ACHN (cell line): Measurements from ENCODE around the gene NEMP2.
A peak's percentile ranks its signal among the peaks of the same experiment; 100 is the strongest.
"Not testable (repeated sequence)": the region's sequence is repeated elsewhere in the genome, so short reads cannot be mapped to it uniquely, and the experiment has no call there.

Experiments
- DNase-seq: peaks from one replicate; pipeline ENCODE4 v3.0.0-alpha.2; 2015
- in situ Hi-C: cut with HindIII; loops from 2 replicates; pipeline ENCODE4 v1.10.0; 2017; ENCODE audit warnings: low sequenced_read_pairs, low pct_ligation_motif_present, low pct_unique_long_range_greater_than_20kb

The NEMP2 gene

GRCh38 chr2:190530248-190530900, 4.1 kb downstream of the NEMP2 start:
- in situ Hi-C loops = no loop called here
- no peak for DNase-seq

- in situ Hi-C loops = no loop called here
- DNase-seq = no peak
Measured at GRCh38 chr2:190529486-190530247, 4.9 kb downstream of the NEMP2 start.

GRCh38 chr2:190528521-190529001, 6.0 kb downstream of the NEMP2 start:
- no peak for DNase-seq
- in situ Hi-C loops = no loop called here

- in situ Hi-C loops = no loop called here
- DNase-seq = no peak
Measured at GRCh38 chr2:190527918-190528317, 6.6 kb downstream of the NEMP2 start.

GRCh38 chr2:190527214-190527613, 7.3 kb downstream of the NEMP2 start:
- no peak for DNase-seq
- in situ Hi-C loops = no loop called here

GRCh38 chr2:190526105-190526750, 8.3 kb downstream of the NEMP2 start:
- in situ Hi-C loops = no loop called here
- no peak for DNase-seq

GRCh38 chr2:190524928-190525327, 9.6 kb downstream of the NEMP2 start:
- no peak for DNase-seq
- in situ Hi-C loops = no loop called here

- in situ Hi-C loops = no loop called here
- no peak for DNase-seq
Measured at GRCh38 chr2:190519975-190520767, 14.4 kb downstream of the NEMP2 start.

GRCh38 chr2:190517468-190517867, 17.1 kb downstream of the NEMP2 start:
- in situ Hi-C loops = no loop called here
- DNase-seq = no peak

GRCh38 chr2:190515687-190516086, 18.8 kb downstream of the NEMP2 start:
- DNase-seq = no peak
- in situ Hi-C loops = no loop called here

GRCh38 chr2:190514676-190515075, 19.8 kb downstream of the NEMP2 start:
- in situ Hi-C loops = no loop called here
- no peak for DNase-seq

- no peak for DNase-seq
- in situ Hi-C loops = no loop called here
Measured at GRCh38 chr2:190513877-190514276, 20.6 kb downstream of the NEMP2 start.

- in situ Hi-C loops = no loop called here
- DNase-seq = no peak
Measured at GRCh38 chr2:190512539-190513095, 21.9 kb downstream of the NEMP2 start.

GRCh38 chr2:190511104-190511503, 23.4 kb downstream of the NEMP2 start:
- DNase-seq = peak; percentile 48
- in situ Hi-C loops = no loop called here

GRCh38 chr2:190509895-190510294, 24.6 kb downstream of the NEMP2 start:
- DNase-seq, in situ Hi-C loops: not testable (repeated sequence)

GRCh38 chr2:190507135-190507534, 27.4 kb downstream of the NEMP2 start:
- no peak for DNase-seq
- in situ Hi-C loops = no loop called here

GRCh38 chr2:190506666-190507065, 27.9 kb downstream of the NEMP2 start:
- no peak for DNase-seq
- in situ Hi-C loops = no loop called here

GRCh38 chr2:190505696-190506095, 28.8 kb downstream of the NEMP2 start:
- in situ Hi-C loops = no loop called here
- DNase-seq = no peak

- DNase-seq = no peak
- in situ Hi-C loops = no loop called here
Measured at GRCh38 chr2:190504912-190505311, 29.6 kb downstream of the NEMP2 start.
